Measurements from ENCODE around the gene DNPH1. TPM values are rescaled to one million over a fixed set of nuclear protein-coding genes. Genes with fewer than 3 reads are reported as not detected.

Gene DNPH1
- total RNA-seq, 4 donors from 2014 or later, result 42.3 to 87.6 (median 69.2) TPM

DNA sequence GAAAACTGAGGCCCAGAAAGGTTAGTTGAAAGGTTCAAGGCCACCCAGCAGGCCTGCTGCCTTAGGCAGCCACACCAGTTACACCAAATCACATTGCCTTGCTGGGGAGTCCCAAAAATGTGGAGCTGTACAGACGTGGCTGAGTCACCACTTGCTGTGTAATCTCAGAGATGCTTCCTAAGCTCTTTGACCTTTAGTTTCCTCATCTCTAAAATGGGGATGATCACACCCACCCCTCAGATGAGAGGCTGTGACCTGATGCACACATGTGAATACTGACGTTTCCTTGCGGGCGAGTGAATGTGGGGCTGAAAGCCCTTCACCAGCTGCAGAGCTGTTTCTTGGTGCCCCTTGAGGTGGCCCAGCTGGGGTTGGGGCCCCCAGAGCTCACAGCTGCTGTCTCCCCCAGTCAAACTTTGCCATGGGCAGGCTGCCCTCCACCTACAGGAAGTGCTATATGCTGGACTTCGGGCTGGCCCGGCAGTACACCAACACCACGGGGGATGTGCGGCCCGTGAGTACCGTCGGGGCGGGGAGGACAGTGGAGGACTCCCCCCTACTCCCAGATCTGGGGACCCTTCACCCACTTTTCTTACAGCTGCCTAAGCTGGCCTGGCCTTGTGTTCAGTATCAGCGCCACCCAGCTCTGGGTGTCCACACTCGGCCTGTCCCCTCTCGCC lies 25.0 kb upstream of the DNPH1 start:
- H3K9me3 ChIP-seq, result no peaks in the 10 kb centered on the region
- peaks cover 5 to 17% (median 6%) of the 10 kb centered on the region in 3 donors for H3K27me3 ChIP-seq
- no peak overlapping the region for H3K27ac ChIP-seq
- DNase-seq, result no peak
- no peak for TF ChIP-seq POLR2A (IDR thresholded peaks at IDR 0.05)
- TF ChIP-seq, protein P1, sequence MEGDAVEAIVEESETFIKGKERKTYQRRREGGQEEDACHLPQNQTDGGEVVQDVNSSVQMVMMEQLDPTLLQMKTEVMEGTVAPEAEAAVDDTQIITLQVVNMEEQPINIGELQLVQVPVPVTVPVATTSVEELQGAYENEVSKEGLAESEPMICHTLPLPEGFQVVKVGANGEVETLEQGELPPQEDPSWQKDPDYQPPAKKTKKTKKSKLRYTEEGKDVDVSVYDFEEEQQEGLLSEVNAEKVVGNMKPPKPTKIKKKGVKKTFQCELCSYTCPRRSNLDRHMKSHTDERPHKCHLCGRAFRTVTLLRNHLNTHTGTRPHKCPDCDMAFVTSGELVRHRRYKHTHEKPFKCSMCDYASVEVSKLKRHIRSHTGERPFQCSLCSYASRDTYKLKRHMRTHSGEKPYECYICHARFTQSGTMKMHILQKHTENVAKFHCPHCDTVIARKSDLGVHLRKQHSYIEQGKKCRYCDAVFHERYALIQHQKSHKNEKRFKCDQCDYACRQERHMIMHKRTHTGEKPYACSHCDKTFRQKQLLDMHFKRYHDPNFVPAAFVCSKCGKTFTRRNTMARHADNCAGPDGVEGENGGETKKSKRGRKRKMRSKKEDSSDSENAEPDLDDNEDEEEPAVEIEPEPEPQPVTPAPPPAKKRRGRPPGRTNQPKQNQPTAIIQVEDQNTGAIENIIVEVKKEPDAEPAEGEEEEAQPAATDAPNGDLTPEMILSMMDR (IDR thresholded peaks at IDR 0.05 in 4 of 5, conservative IDR thresholded peaks at IDR 0.05 in 1 of 5), result no peak
- no peak for ATAC-seq
- in situ Hi-C loops (cut with MboI; ENCODE audit: low sequenced_read_pairs in 4 of 4), result no loop called here
- intact Hi-C loops (cut with DNase I; ENCODE audit: low total_unique reads), result no loop called here
- no peaks in the 10 kb centered on the region for H3K4me1 ChIP-seq
- no peaks in the 10 kb centered on the region for H3K36me3 ChIP-seq
- H3K4me3 ChIP-seq, result no peak overlapping the region

DNA sequence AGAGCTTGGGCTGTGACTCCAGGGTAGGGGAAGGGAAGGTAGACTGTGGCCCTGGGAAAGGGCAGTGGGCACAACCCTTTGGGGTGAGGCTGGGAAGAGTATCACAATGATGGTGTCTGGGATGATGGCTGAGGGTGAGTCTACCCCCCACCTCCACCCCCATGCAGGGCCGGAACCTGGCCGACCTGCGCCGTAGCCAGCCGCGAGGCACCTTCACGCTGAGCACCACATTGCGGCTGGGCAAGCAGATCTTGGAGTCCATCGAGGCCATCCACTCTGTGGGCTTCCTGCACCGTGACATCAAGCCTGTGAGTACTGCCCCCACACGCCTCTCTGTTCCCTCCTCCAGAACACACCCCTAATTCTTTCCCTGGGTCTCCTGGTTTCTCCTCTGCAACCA lies 24.1 kb upstream of the DNPH1 start:
- H3K27me3 ChIP-seq, result peaks cover 5 to 17% (median 6%) of the 10 kb centered on the region in 3 donors
- no peak for TF ChIP-seq POLR2A (IDR thresholded peaks at IDR 0.05)
- TF ChIP-seq, protein P1 (IDR thresholded peaks at IDR 0.05 in 4 of 5, conservative IDR thresholded peaks at IDR 0.05 in 1 of 5), result no peak
- H3K9me3 ChIP-seq, result no peaks in the 10 kb centered on the region
- no peak overlapping the region for H3K4me3 ChIP-seq
- no peaks in the 10 kb centered on the region for H3K4me1 ChIP-seq
- ATAC-seq (no peak), DNase-seq (no peak)
- in situ Hi-C loops (cut with MboI; ENCODE audit: low sequenced_read_pairs in 4 of 4), result no loop called here
- H3K27ac ChIP-seq, result no peak overlapping the region
- intact Hi-C loops (cut with DNase I; ENCODE audit: low total_unique reads), result no loop called here
- H3K36me3 ChIP-seq, result no peaks in the 10 kb centered on the region

DNA sequence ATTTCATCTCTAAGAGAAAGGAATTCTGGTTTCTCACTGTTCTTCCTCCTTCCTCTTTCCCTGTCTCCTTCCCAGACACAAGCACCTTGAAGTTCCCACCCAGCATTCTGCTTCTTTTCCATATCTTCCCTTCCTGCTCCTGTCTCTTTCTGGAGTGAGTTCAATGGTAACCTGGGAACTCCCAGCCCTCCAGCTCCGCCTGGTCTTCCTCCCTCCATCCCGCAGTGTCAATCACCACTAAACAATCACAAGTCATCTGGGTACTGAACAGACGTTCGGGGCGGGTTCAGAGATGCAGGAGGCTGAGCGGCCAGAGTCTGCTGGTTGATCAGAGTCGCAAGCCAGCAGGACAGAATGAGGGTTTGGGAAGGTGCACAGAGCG lies 21.7 kb upstream of the DNPH1 start:
- peaks cover 5 to 17% (median 6%) of the 10 kb centered on the region in 3 donors for H3K27me3 ChIP-seq
- TF ChIP-seq, protein P1 (IDR thresholded peaks at IDR 0.05 in 4 of 5, conservative IDR thresholded peaks at IDR 0.05 in 1 of 5), result no peak
- TF ChIP-seq POLR2A (IDR thresholded peaks at IDR 0.05), result no peak
- H3K36me3 ChIP-seq, result no peaks in the 10 kb centered on the region
- intact Hi-C loops (cut with DNase I; ENCODE audit: low total_unique reads) (no loop called here), in situ Hi-C loops (cut with MboI; ENCODE audit: low sequenced_read_pairs in 4 of 4) (no loop called here)
- H3K27ac ChIP-seq, result no peak overlapping the region
- DNase-seq (no peak), ATAC-seq (no peak)
- peaks cover 0 to 12% of the 10 kb centered on the region in 2 donors for H3K4me1 ChIP-seq
- H3K9me3 ChIP-seq, result no peaks in the 10 kb centered on the region
- no peak overlapping the region for H3K4me3 ChIP-seq

DNA sequence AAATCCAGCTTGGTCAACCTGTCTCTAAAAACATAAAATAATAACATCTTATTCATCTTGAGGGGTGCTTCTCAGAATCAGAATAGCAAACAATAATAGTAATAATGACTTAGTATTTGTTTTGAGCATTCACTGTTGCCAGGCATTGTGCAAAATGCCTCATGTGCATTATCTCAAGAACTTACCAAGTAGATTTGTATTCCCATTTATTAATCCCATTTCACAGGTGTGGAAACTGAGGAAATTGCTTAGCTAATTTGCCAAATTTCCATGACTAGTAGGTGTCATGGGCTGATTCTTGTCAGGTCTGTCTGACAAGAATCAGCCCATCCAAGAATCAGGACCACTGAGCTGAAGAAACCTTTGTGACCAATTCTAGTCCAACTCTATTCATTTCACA lies 19.5 kb upstream of the DNPH1 start:
- Histone ChIP-seq H3K27me3 (peaks cover 11 to 22% (median 14%) of the 10 kb centered on the region in 3 donors), H3K4me3 (no peak overlapping the region), H3K27ac (no peak overlapping the region), H3K4me1 (peaks cover 0 to 12% of the 10 kb centered on the region in 2 donors), H3K36me3 (no peaks in the 10 kb centered on the region), H3K9me3 (no peaks in the 10 kb centered on the region)
- ATAC-seq (no peak), DNase-seq (no peak)
- intact Hi-C loops (cut with DNase I; ENCODE audit: low total_unique reads) (no loop called here), in situ Hi-C loops (cut with MboI; ENCODE audit: low sequenced_read_pairs in 4 of 4) (loop anchor here in 1 of 4 donors (25.0 kb wide), 1 partner anchor 264 kb away; the partner anchor contains the start of genes LRRC73, POLR1C and YIPF3)
- TF ChIP-seq, protein P1 (IDR thresholded peaks at IDR 0.05 in 4 of 5, conservative IDR thresholded peaks at IDR 0.05 in 1 of 5), result no peak
- no peak for TF ChIP-seq POLR2A (IDR thresholded peaks at IDR 0.05)
